GM15510 (cell line): ENCODE measurements around the gene PEAK3.
A peak's percentile ranks its signal among the peaks of the same experiment; 100 is the strongest.

Source experiments
- POLR2A ChIP-seq: IDR thresholded peaks from 3 replicates; pipeline ENCODE4 v1.6.1; 2011; ENCODE audit warnings: borderline replicate concordance; ENCODE audit not compliant: insufficient read length; ENCODE audit errors: extremely low read depth

Gene PEAK3

DNA sequence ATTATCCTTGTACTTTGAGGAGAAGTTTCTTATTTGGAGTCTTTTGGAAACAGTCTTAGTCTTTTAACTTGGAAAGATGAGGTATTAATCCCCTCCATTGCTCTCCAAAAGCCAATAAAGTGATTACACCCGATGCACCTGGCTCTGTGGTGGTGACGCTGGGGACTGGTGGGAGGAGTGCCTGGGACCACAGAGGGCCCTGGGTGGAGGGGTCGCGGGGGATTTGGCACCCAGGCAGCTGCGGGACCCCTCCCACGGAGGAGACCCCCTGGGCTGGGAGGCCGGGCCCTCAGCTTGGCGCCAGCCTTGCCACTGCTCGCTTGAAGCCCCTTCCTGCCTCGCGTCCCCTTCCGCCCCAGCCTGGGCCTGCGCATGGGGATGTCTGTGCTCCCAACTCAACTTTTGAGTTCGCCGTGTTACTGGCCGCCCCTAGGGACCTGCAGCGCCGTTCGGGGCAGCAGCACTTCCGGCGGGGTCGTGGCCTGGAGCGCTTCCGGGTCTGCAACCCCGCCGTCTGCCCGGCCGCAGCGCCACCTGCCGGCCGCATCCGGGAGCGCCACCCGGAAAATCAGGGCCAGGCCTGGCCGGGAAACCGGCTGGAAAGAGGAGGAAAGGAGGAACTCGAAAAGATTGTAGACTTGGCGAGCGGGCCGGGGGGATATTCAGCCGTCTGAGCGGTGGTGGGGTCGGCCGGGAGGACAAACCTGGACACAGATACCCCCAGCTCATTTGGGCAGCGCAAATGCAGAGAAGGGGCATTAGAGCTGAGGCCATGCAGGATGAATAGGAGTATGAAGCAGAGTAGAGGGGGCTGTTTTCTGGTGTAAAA lies 8.4 kb downstream of the PEAK3 start:
- TF ChIP-seq POLR2A = peak; percentile 61

DNA sequence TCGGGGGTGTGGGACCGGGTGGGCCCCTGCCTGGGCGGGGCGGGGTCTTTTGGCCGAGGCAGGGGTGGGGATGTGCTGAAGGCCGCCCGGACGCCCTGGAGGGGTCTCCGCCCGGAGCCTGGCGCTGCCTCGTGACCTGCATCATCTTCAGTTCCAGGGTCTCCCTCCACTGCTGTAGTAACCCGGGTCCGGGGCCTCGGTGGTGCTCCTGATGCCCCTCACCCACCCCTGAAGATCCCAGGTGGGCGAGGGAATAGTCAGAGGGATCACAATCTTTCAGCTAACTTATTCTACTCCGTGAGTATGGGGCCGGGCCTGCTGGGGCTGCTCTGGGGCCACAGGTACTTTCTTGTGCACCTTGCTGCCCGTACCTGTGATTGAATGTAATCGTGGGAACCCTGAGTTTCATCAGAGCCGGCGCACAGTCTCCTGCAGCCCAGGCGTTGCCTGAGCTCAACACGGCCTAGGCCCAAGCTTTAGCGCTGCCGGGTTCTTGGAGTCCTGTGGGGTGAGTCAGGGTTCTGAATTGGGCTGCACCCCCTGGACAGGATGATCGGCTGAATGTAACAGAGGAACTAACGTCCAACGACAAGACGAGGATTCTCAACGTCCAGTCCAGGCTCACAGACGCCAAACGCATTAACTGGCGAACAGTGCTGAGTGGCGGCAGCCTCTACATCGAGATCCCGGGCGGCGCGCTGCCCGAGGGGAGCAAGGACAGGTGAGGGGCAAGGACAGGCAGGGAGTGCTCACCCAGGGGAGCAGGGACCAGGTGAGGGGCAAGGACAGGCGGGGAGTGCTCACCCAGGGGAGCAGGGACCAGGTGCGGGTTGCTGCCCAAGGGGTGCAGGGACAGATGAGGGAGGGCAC lies 10.5 kb downstream of the PEAK3 start:
- no peak for TF ChIP-seq POLR2A

DNA sequence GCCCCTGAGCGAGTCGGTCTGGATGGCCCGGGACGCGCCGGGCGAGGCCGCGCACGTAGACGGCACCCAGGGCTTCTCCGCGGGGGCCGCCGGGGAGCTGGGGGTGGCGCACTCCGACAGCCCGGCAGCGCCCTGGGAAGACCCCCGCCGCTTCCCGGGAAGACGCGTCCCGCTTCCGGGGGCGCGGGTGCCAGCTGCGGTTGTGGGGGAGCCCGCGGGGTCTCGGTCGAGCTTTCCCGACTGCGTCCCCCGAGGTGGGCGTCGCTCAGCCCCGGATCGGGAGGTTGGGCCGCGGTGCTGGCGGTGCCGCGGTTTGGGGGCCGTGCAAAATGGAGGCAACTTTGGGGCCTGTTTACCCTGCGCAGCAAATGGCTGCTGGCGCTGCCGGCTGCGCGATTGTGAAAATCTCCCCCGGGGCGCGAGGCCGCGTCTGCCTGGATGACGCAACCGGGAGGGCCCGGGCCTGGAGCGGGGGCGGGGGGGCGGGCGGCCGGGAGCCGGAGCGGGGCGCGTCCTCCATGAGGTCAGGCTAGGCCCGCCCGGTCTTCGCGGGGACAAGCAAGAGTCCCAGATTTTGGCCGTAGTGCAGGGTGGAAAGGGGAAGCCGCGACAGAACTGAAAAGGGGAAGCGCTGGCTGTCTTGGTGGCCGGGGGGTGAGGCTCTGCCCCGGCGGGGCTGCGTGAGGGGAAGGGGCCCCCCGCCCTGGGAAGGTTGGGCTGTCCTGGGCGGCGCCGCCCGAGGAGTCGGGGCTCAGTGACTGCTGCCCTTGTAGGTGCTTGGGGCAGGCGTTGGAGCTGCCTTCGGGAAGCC lies 11.3 kb downstream of the PEAK3 start:
- TF ChIP-seq POLR2A = peak; percentile 51

DNA sequence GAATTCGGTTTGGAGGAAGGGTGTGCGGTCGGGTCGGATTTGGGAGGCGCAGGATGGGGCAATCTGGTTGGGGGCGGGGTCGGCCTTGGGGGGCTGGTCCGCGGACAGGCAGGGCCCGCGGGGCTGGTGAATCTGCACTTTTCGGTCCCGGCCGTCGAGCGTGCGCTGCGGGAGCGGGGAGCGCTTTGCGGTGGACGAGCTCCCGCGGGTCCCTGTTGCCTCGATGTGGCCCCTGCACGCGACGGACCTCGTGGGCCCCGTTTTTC lies 11.9 kb downstream of the PEAK3 start:
- TF ChIP-seq POLR2A = no peak

- TF ChIP-seq POLR2A = peak; percentile 100
Measured at GRCh38 chr19:2269244-2270156, 12.5 kb downstream of the PEAK3 start.

- no peak for TF ChIP-seq POLR2A
Measured at GRCh38 chr19:2268861-2269243, 13.1 kb downstream of the PEAK3 start.

- no peak for TF ChIP-seq POLR2A
Measured at GRCh38 chr19:2268480-2268830, 13.5 kb downstream of the PEAK3 start.

DNA sequence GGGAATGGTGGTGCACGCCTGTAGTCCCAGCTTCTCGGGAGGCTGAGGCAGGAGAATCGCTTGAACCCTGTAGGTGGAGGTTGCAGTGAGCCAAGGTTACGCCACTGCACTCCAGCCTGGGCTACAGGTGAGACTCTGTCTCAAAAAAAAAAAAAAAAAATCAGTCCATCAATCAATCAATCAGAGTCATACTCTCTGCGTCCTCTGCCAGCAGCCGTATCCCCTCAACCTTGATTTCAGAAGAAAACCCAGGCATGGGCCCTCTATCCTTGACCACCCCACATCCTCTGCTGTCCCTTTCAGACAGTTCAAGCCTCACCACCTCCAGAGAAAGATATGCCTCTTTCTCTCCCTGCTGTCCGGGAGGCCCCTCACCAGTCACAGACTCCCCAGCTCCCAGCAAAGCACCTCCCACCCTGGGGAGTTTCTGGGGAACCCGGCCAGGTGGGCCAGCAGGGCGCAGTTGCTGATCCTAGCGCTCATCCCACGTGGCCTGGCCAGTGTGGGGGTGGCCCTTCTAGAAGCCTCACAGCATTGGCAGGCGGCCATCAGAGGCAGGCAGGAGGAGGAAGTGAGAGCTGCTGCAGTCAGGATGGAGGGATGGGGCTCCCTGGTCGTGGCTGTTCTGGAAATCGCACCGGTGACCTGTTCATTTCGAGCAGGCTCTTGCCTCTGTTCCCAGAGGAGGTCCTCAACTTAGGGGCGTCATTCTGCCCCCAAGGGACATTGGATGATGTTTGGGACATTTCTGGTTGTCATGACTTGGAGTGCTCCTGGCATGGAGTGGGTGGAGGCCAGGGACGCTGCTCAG lies 15.6 kb downstream of the PEAK3 start:
- TF ChIP-seq POLR2A = peak; percentile 38

- no peak for TF ChIP-seq POLR2A
Measured at GRCh38 chr19:2261438-2262172, 20.4 kb downstream of the PEAK3 start.

- TF ChIP-seq POLR2A = no peak
Measured at GRCh38 chr19:2260341-2260805, 21.6 kb downstream of the PEAK3 start.

- TF ChIP-seq POLR2A = no peak
Measured at GRCh38 chr19:2259336-2259735, 22.6 kb downstream of the PEAK3 start.

DNA sequence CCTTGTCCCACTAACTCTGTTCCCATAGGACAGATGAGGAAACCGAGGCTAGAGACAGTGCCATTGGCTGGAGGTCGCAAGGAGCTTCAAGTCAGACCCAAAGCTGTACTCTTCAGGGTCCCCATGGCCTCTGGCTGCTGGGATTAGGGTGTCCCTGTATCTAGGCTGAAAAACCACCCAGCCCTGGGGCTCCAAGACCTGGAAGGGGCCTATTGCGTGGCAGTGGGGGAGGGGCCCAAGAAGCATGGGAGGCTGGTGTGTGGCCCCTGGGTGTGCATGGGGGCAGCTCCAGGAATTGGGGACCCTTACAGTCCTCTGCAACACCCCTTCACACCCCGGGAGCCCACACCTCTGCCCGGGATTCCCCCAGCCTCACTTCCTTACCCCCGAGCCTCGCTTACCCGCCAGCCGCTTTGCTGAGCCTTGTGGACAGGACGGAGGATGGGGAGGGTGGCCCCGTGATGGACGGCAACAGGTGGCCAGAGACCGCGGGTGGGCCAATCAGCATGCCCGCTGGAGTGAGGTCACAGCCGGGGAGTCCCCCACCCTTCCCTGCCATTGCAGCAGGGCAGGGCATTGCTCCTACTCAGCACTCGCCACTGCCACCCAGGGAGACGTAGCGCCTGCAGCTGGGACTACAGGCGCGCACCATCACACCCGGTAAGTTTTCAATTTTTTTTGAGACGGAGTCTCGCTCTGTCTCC lies 25.8 kb downstream of the PEAK3 start, which contains the start of gene JSRP1:
Gene JSRP1 (minus strand): TSS at position 436 of the 704 bp plus-strand sequence. CDS start 1,103 bp downstream, outside the sequence.
- TF ChIP-seq POLR2A = no peak
